HPDE6-E6E7 (cell line): ENCODE measurements around the gene TSEN54.
A peak's percentile ranks its signal among the peaks of the same experiment; 100 is the strongest.

Experiments
- DNase-seq: peaks from one replicate; pipeline ENCODE4 v3.0.0; 2011; ENCODE audit warnings: missing footprints; ENCODE audit errors: extremely low spot score

The TSEN54 gene

DNA sequence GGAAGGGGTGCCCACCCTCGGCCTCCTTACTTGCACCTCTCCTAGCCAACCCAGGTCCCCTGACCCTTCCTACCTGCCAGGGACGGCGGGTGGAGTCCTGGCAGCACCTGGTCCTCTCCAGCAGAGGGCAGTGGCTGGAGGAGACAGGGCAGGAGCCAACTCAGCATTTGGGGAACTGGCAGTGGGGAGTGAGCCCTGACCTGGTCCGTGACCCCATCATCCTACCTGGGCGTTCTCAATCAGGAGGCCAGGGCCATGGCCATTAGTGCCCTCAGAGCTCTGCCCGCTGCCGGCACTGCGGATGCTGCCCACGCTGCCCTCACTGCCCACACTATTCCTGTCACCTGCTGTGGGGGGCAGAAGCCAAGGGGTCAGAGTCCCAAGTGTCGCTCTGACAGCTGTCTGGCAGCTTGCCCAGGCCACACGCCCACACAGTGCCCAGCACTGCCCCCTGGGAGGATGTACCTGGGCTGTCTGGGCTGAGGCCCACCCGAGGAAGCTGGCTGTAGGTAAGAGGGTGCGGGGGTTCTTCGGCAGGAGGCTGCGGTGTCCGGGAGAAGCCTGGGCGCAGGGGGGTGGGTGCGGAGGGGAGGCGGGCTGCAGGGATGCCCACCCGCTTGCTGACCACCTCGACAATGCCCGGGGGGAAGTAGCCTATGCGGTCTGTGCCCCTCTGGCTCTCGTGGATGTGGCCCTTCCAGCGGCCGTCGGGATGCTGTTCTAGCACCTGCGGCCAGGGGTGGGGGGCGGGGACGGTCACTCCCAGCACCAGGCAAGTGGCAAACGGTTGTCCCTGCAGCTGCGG is 11.8 kb upstream of the TSEN54 start:
- DNase-seq: peak; percentile 64

- DNase-seq: no peak
These were observed 11.2 kb upstream of the TSEN54 start for GRCh38 chr17:75505152-75505409.

DNA sequence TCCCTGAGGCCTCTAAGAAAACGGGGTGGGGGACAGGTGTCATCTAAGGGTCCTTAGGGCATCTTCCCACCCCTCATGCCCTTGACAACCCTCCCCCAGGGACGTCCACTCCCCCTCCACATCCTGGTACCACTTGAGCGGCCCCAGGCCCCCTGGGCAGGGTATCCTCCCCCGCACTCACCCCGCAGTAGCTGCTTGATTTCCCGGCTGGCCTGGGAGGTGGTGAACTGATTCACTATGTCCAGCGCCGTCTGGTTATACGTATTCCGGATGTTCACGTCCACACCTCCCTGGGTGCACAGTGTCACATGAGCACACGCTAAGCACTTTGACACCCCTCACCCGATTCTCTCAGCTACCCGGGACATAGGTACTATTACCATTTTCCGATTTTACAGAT is 10.7 kb upstream of the TSEN54 start:
- no peak for DNase-seq

GRCh38 chr17:75506134-75506533 is 10.2 kb upstream of the TSEN54 start:
- no peak for DNase-seq

- no peak for DNase-seq
These were observed 9.4 kb upstream of the TSEN54 start for GRCh38 chr17:75506888-75507287.

DNA sequence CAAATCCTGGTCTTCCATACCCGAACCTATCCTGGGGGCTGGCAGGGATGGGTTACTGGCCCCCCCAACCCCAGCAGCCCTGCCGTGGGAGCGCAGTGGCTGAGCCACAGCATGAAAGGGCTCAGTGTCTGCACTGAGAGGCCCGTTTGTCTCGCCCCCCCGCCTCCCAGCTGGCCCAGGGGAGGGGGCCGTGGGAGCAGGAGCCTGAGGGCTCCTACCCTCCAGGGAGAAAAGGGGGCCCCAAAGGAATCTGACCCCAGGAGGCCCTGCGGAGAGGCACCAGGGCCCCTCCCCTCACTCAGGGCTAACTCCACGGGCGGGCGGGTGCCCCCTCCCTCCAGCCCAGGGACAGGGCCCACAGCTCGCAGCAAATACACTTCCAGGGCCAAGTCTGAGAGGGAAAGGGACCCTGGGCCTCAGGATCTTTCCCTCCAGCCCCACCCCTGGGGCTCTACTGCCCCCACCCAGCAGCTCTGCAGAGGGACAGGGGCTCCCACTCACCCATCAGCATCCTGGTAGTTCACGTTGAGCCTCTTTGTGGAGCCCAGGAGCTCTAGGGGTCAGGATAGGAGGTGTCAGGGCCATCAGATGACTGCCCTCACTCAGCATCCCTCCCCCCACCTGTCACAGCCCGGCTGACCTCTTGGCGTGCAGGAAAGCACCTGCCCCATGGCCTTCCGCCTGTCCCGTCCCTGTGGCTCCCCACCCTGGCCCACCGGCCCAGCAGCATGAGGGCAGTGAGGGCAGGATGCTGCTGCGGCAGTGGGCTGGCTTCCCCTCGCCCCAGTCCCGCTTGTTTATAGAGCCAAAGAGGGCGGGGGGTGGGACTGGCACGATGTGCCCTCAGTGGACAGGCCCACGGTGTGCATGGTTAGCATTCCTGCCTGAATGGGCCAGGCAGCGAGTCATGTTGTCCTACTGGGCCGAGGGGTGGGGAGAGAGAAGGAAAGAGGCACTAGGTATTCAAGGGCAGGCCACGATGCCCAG is 8.3 kb upstream of the TSEN54 start:
- DNase-seq: no peak

- no peak for DNase-seq
These were observed 7.4 kb upstream of the TSEN54 start for GRCh38 chr17:75508931-75509361.

DNA sequence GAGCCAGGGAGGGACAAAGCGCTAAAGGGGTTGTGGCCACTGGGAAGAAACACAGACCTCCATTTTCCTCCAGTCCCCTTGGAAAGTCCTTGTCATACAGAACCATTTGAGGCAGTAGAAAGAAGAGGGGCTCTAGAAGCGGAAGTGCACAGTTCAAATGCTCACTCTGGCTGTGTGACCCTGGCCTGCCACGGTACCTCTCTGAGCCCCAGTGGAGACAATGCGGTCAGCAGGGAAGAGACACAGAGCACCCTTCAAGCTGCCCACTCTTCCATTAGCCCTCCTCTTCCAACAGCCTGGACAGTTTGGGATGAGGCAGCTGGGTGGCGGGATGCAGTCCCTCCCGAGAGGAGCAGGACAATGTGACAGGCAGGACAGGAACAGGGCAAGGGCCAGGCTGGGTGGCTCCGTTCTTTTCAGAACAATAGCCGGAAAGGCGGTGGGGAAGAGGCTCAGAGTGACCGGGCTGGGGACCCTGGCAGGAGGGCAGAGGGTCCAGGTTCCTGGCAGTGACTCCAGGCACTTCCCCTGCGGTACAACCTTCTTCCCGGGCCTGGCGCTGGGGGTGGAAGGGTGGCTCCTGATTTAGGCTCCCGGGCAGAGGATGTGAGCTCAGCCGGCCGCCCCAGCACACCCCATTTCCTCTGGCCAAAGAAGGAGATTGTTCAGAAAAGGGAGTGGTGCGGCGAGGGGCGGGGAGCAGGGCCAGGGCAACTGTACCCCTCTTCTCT is 6.6 kb upstream of the TSEN54 start:
- DNase-seq: no peak

- DNase-seq: no peak
These were observed 5.1 kb upstream of the TSEN54 start for GRCh38 chr17:75511270-75511609.

DNA sequence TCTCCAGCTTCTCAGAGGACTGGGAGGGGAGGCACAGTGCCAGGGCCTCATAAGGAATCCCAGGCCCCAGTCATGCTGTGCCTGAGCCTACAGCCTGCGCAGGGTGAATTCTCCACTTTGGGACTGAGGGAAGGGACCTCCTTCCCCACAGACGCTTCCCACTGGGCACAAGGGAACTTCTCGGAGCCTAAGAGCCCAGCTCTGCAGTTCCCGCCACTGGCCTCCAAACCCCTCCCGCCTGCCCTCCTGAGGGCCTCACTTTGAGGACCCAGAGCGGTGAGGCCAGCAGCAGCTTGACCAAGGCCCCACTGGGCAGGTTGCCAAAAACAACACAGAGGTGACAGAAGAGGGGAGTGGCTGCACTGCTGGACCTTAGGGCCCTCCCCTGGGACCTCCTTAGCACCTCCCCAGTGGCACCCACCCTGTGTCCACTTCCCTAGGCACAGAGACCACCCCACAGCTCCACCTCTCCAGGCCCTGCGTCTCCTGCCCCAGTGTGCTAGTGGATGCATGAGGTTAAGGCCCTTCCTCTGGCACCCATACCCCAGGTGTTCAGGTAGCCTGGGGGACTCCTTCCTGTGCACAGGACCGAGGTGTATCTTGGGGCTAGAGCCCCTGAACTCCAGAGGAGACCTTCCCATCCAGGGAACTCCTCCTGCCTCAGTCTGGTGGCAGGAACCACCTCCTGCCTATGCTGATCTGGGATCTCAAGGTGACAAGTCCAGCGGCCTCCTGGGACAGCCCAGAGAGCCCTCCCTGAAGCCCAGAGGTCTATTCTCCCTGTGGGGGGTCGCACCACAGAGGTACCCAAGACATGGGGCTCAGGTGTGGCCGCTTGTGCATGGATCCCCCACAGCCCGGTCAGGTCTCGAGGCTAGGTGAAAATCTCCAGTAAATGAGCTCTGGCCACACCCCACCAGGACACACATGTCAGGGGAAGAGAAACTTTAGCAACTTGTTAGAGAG is 4.4 kb upstream of the TSEN54 start:
- DNase-seq: no peak

DNA sequence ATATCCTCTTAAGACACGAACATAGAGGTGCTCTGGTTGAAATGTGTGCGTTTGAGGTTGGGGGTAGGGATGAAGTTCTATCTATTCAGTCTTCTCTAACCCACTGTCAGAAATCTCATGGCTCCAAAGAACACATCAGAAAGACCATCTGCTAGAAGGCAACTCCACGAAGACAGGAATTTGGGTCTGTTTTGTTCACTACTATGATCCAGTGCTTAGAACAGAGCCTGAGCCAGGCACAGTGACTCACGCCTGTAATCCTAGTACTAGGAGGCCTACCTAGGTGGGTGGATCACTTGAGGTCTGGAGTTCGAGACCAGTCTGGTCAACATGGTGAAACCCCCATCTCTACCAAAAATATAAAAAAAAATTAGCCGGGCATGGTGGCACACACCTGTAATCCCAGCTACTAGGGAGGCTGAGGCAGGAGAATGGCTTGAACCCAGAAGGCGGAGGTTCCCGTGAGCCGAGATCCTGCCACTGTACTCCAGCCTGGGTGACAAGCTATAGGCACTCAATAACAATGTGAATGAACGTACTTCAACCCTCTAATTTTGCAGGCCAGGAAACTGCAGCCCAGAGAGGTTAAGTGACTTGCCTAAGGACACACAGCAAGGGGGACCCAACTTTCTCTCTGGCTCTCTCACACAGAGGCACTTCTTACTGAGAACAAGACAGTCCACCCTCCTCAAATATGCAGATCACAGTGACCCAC is 3.2 kb upstream of the TSEN54 start:
- no peak for DNase-seq

DNA sequence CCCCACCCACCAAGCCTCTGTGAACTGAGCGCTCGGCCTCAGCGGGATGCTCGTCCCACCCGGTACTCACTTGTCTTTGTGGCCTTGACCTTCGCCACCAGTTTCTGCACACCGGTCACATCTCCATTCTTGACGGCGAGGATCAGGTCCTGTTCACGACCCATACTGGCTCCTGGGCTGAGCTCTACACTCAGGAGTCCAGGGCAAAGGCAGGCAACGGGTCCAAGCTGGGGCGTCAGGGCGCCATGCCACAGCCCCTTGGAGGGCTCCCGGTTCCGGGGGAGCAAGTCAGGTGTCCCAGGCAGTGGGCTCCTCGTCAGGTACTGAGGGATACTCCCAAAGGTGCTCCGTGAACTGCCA is 2.7 kb upstream of the TSEN54 start:
- DNase-seq: no peak

GRCh38 chr17:75514299-75514918 is 1.9 kb upstream of the TSEN54 start:
- DNase-seq: peak; percentile 74

- DNase-seq: no peak
These were observed 1.3 kb upstream of the TSEN54 start for GRCh38 chr17:75514919-75515495.

DNA sequence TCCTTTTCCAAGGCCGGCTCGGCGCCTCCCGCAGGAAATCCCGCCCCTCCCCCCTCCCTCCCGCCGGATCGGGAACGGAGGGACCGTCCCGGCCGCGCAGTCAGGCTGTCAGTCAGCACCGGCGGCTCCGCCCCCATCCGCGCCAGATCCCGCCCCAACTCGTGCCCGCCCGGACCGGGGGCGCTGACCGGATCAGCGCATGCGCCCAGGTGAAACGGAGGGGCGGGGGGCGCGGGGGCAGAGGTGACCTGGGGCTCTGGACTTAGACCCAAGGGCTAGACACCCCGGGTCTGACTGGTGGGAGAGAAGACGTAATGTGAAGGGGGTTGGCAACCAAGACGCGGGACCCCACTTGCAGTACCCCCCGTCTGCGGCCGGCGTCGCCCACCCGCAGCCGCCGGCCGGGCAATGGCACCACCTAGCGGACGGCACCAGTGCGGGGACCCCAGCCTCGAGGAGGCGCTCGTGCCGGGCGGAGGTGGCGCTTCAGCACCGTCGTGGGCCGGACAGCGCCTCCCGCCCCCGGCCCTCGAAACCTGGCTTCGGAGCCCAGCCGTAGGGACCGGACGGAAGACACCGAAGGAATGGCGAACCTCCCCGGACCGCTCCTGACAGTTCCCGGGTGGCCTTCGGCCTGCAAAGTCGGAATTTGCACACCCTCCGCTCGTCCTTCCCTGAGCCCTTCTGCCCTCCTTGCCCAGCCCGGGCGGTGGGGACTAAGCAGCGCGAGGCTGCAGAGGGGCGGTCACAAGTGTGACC is 653 bp upstream of the TSEN54 start, which contains the start of gene CASKIN2:
Gene CASKIN2 (minus strand): TSS at position 42 of the 759 bp plus-strand sequence. CDS start 1,733 bp downstream, outside the sequence.
- peak; percentile 98 for DNase-seq

DNA sequence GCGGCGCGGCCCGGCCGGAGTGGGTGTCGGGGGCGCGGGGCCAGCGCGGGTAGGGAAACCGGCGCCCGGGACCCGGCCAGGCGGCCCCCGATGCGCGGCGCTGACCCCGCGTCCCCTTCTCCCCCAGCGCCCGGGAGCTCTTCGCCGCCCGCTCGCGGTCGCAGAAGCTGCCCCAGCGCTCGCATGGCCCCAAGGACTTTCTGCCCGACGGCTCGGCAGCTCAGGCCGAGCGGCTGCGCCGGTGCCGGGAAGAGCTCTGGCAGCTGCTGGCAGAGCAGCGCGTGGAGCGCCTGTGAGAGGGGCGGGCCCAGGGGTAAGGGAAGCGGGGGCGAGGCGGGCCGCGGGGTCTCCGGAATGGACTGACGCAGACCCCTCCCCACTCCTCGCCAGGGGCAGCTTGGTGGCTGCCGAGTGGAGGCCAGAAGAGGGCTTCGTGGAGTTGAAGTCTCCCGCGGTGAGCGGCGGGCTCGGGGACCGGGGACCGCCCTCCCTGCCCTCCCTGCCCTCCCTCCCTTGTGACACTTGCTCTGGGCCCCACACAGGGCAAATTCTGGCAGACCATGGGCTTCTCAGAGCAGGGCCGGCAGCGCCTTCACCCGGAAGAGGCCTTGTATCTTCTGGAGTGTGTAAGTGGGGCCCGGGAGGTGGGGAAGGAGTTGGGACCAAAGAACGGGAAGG is 430 bp downstream of the TSEN54 start:
- no peak for DNase-seq

- DNase-seq: no peak
These were observed 1.1 kb downstream of the TSEN54 start for GRCh38 chr17:75517297-75517865.

DNA sequence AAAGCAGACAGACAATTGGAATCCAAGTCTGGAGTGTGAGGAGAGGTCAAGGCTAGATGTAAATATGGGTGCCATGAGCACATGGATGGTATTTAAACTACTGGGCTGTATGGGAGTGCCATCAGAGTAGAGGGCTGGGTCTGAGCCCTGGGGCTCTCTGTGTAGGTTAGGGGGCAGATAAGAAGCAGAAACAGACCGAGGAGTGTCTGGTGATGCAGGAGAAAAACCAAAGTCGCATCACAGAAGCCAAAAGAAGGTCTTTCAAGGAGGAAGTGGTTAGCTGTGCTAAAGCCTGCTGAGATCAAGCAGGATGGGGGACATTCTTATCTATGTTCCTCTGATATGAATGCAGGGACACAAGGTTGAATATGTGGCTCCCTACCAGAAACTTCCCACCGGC is 1.9 kb downstream of the TSEN54 start:
- DNase-seq: no peak
